ENCODE data around the gene ZNF155.
A peak's percentile ranks its signal among the peaks of the same experiment; 100 is the strongest.
"Not testable (repeated sequence)": the region's sequence is repeated elsewhere in the genome, so short reads cannot be mapped to it uniquely, and the experiment has no call there.

Gene ZNF155

DNA sequence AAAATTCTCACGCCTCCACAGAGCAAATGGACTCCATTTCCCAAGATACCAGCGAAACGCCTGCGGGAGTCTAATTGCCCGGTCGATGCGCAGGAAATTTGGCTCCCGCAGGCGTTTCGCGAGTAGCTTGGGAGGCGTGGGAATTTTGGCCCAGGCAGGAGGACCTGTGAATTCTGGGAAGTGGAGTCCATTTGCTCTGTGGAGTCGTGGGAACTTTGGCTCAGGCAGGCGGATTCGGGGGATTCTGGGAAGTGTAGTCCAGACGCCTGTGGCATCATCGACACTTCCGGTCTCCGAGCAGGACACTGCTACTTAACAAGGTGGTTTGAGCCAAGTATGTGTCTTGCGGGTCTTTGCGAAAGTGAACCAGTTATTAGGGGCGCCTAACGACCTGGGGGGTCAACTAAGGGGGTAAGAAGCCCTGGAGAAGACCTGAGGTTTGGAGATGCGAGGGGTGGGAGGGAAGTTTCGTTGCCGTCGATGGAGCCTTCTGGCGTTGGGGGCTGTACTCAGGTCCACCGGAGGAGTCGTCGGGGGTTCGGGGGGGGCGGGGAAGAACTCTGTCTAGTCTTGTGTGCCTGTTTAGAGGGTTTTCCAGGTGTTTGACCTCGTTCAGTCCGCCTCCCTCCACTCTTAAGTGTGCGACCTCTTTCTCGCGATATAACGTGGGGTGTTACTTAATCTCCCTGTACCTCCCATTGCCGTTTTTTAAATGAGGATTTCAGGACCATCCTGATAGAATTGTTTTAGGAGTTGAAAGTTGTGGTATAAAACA lies at the start of gene ZNF155:
Gene ZNF155 (plus strand): TSS at position 277 of the 775 bp plus-strand sequence. CDS start 4,356 bp downstream, outside the sequence.
- H3K4me3 ChIP-seq (ENCODE audit: low read depth, low read length), result peak within 1 kb of the TSS; percentile 80
- TF ChIP-seq MYC (IDR thresholded peaks at IDR 0.05; ENCODE audit: low read depth, low read length) (no peak), POLR2A (IDR thresholded peaks at IDR 0.05; ENCODE audit: extremely low read depth, insufficient read length) (no peak)
- TF ChIP-seq, protein P1, sequence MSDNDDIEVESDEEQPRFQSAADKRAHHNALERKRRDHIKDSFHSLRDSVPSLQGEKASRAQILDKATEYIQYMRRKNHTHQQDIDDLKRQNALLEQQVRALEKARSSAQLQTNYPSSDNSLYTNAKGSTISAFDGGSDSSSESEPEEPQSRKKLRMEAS (IDR thresholded peaks at IDR 0.05; ENCODE audit: low read depth, low read length), result no peak
- TF ChIP-seq, protein P2, sequence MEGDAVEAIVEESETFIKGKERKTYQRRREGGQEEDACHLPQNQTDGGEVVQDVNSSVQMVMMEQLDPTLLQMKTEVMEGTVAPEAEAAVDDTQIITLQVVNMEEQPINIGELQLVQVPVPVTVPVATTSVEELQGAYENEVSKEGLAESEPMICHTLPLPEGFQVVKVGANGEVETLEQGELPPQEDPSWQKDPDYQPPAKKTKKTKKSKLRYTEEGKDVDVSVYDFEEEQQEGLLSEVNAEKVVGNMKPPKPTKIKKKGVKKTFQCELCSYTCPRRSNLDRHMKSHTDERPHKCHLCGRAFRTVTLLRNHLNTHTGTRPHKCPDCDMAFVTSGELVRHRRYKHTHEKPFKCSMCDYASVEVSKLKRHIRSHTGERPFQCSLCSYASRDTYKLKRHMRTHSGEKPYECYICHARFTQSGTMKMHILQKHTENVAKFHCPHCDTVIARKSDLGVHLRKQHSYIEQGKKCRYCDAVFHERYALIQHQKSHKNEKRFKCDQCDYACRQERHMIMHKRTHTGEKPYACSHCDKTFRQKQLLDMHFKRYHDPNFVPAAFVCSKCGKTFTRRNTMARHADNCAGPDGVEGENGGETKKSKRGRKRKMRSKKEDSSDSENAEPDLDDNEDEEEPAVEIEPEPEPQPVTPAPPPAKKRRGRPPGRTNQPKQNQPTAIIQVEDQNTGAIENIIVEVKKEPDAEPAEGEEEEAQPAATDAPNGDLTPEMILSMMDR (IDR thresholded peaks at IDR 0.05; ENCODE audit: low read depth, low read length), result no peak
- DNase-seq (ENCODE audit: low read depth), result peak; percentile 92

DNA sequence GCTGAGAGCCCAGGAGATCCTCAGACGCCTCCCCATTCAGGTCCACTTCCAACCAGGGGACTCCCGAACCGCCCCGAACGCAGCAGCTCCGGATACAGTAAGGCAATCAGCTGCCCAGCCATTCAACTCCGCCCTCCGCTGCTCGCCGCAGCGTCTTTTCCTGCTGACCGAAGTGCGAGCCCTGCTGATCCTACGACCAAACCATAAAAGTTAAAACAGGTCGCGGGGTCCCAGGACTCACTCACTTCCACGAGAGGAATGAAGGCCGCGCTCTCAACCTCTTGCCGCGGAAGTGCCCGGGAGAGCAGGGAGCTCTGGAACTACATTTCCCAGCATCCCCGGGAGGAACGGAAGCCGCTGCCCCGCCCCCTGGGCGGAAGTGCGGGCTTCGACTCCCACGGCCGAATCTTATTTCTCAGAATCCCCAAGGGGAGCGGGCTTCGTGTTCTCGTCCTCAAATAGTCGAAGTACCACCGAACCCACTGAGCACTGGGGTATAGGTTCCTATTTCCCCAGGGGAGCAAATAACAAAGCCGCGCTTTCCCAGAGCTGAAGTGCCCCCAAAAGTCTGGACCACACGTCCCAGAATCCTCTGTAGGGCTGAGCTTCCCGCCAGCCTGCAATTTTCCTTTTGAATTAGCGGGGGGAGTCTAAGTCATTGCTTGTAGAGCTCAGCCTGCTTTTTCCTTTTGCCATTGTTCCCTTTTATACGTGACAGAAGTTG lies 48.8 kb upstream of the ZNF155 start, which contains the start of gene ZNF45:
Gene ZNF45 (minus strand): TSS at position 298 of the 724 bp plus-strand sequence. CDS start 13,097 bp downstream, outside the sequence.
- peak; percentile 88 for DNase-seq (ENCODE audit: low read depth)
- TF ChIP-seq POLR2A (IDR thresholded peaks at IDR 0.05; ENCODE audit: extremely low read depth, insufficient read length), result peak; percentile 31
- TF ChIP-seq, protein P1 (IDR thresholded peaks at IDR 0.05; ENCODE audit: low read depth, low read length), result no peak
- peak within 1 kb of the TSS; percentile 80 for H3K4me3 ChIP-seq (ENCODE audit: low read depth, low read length)

DNA sequence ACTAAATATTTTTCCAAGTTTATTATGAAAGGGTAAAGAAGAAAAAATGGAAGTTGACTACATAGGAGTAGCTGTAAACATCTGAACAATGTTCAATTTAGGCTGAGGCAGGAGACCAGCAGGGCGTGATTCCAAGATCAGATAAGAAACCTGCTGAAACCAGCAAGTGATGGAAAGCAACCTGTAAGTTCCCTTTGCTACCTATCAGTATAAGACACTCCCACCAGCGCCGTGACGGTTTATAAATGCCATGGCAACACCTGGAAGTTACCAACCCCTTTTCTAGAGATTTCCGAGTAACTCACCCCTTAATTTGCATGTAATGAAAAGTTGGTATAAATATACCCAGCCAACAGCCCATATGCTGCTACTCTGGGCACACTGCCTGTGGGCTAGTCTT lies 47.8 kb upstream of the ZNF155 start:
- no peak overlapping the region for H3K4me3 ChIP-seq (ENCODE audit: low read depth, low read length)
- no peak for DNase-seq (ENCODE audit: low read depth)
- TF ChIP-seq POLR2A (IDR thresholded peaks at IDR 0.05; ENCODE audit: extremely low read depth, insufficient read length), result no peak
- TF ChIP-seq MYC (IDR thresholded peaks at IDR 0.05; ENCODE audit: low read depth, low read length), result no peak
- TF ChIP-seq, protein P2 (IDR thresholded peaks at IDR 0.05; ENCODE audit: low read depth, low read length), result no peak
- TF ChIP-seq, protein P1 (IDR thresholded peaks at IDR 0.05; ENCODE audit: low read depth, low read length), result no peak

DNA sequence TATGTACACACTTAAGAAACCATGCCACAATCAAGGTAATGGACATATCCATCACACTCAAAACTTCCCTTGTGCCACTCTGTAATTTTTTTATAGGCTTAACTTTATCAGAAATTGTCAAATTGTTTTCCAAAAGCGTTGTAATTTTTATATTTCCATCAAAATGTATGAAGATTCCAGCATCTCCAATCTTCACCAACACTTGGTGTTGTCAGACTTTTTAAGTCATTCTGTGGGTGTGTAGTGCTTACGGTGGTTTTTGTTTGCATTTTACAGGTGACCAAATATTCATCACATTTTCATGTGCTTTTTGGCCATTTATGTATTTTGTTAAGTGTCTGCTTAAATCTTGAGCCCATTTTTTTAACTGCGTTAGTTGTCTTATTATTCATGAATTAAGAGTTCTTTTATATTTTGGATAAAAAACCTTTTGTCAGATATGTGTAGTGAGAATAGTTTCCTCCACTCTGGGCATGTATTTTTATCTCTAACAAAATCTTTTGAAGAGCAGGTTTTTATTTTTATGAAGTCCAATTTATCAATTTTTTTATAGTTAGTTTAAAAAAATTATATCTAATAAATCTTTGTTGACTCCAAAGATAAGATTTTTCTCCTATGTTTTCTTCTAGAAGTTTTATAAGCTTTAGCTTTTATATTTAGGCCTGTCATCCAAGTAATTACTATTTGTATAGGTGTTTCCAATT lies 44.3 kb upstream of the ZNF155 start:
- H3K4me3 ChIP-seq (ENCODE audit: low read depth, low read length), result no peak overlapping the region
- DNase-seq (ENCODE audit: low read depth), result no peak
- TF ChIP-seq MYC (IDR thresholded peaks at IDR 0.05; ENCODE audit: low read depth, low read length), result no peak
- TF ChIP-seq, protein P2 (IDR thresholded peaks at IDR 0.05; ENCODE audit: low read depth, low read length), result no peak
- TF ChIP-seq, protein P1 (IDR thresholded peaks at IDR 0.05; ENCODE audit: low read depth, low read length), result no peak
- no peak for TF ChIP-seq POLR2A (IDR thresholded peaks at IDR 0.05; ENCODE audit: extremely low read depth, insufficient read length)

DNA sequence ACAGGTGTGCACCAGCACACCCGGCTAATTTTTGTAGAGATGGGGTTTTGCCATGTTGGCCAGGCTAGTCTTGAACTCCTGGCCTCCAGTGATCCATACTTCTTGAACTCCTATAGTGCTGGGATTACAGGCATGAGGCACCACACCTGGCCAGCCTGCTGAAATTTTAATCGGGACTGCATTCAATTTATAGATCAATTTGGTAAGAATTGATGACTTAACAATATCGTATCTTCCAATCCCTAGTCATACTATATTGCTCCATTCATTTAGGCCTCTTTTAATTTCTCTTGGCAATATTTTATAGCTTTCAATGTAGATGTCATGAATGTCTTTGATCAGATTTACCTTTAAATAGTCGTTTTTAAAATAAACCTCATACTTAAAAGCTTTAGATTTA lies 43.3 kb upstream of the ZNF155 start:
- no peak for TF ChIP-seq MYC (IDR thresholded peaks at IDR 0.05; ENCODE audit: low read depth, low read length)
- TF ChIP-seq, protein P1 (IDR thresholded peaks at IDR 0.05; ENCODE audit: low read depth, low read length), result no peak
- H3K4me3 ChIP-seq (ENCODE audit: low read depth, low read length), result no peak overlapping the region

DNA sequence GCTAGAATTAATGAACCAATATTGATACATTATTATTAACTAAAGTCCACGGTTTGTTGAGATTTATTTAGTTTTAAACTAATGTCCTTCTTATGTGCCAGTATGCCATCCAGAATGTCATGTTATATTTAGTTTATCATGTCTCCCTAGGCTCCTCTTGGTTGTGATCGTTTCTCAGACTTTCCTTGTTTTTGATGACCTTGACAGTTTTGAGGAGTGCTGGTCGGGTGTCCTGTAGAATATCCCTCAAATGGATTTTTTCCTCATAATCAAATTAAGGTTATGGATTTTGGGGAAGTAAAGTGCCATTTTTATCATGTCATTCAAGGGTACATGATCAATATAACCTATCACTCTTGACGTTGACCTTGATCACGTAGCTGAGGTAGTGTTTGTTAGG lies 42.8 kb upstream of the ZNF155 start:
- TF ChIP-seq, protein P2 (IDR thresholded peaks at IDR 0.05; ENCODE audit: low read depth, low read length), result no peak
- TF ChIP-seq, protein P1 (IDR thresholded peaks at IDR 0.05; ENCODE audit: low read depth, low read length), result no peak
- TF ChIP-seq POLR2A (IDR thresholded peaks at IDR 0.05; ENCODE audit: extremely low read depth, insufficient read length), result no peak
- no peak for TF ChIP-seq MYC (IDR thresholded peaks at IDR 0.05; ENCODE audit: low read depth, low read length)
- DNase-seq (ENCODE audit: low read depth), result no peak
- H3K4me3 ChIP-seq (ENCODE audit: low read depth, low read length), result no peak overlapping the region

More for the DNA sequence above, 43.3 kb upstream of the ZNF155 start:
- no peak for DNase-seq (ENCODE audit: low read depth)

DNA sequence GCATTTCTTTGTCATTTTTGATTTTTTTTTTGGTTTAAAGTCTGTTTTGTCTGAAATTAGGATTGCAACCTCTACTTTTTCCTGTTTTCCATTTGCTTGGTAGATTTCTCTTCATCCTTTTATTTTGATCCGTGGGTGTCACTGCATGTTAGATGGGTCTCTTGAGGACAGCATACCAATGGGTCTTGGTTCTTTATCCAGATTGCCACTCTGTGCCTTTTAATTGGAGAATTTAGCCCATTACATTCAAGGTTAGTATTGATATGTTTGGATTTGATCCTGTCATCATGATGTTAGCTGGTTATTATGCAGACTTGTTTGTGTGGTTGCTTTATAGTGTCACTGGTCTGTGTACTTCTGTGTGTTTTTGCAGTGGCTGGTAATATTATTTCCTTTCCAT lies 36.6 kb upstream of the ZNF155 start:
- not testable (repeated sequence) for H3K4me3 ChIP-seq (ENCODE audit: low read depth, low read length); DNase-seq (ENCODE audit: low read depth)

DNA sequence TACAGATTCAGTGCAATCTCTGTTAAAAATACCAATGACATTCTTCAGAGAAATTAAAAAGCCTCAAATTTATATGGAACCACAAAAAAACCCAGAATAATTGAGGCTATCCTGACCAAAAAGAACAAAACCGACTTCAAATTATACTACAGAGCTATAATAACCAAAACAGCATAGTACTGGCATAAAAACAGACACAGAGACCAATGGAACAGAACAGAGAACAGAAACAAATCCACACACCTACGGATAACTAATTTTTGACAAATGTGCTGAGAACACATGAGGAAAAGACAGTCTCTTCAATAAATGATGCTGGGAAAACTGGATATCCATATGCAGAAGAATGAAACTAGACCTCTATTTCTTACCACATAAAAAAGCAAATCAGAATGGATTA lies 34.2 kb upstream of the ZNF155 start:
- DNase-seq (ENCODE audit: low read depth); H3K4me3 ChIP-seq (ENCODE audit: low read depth, low read length): not testable (repeated sequence)
